SK-N-SH (cell line): ENCODE results near the gene TXNDC11.

Experiments used
- CTCF ChIP-seq: fragments of 200-600 bp; sonication (generic); IDR thresholded peaks from 2 replicates; pipeline ENCODE4 v1.6.1; 2017; ENCODE audit warnings: antibody characterized with exemption, mild to moderate bottlenecking, moderate library complexity
- MEF2A ChIP-seq: IDR thresholded peaks from 2 replicates; pipeline ENCODE4 v1.4.0; 2012; ENCODE audit warnings: low read depth, borderline replicate concordance
- TF ChIP-seq, protein P1 (sequence below): IDR thresholded peaks from 2 replicates; pipeline ENCODE4; 2012

DNA sequence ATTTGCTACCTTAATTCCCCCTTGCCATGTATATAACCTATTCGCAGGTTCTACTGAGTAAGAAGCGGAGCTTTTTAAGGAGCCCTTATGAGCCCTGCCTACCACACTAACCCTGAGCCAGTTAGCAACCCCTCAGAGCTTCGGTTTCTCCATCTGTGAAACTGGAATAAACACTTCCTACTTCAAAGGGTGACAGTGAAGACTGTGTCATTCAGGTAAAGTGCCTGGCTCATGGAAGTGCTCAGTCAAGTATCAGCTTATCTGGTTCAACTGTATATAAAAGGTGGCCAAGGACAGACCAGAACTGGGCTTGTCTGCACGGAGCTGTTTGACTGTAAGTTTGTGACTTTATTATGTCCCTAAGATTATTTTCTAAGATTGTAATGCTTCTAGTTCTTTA is 31.0 kb downstream of the TXNDC11 start:
- TF ChIP-seq CTCF (no peak), MEF2A (no peak)
- TF ChIP-seq, protein P1, sequence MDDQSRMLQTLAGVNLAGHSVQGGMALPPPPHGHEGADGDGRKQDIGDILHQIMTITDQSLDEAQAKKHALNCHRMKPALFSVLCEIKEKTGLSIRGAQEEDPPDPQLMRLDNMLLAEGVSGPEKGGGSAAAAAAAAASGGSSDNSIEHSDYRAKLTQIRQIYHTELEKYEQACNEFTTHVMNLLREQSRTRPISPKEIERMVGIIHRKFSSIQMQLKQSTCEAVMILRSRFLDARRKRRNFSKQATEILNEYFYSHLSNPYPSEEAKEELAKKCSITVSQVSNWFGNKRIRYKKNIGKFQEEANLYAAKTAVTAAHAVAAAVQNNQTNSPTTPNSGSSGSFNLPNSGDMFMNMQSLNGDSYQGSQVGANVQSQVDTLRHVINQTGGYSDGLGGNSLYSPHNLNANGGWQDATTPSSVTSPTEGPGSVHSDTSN: no peak
